Colon (tissue), 2 donors: ENCODE results near the gene NFYC.

ENCODE experiments used
- FAIRE-seq: peaks from 2 replicates; lab custom pipeline; 2012; peaks lifted over from hg19 to GRCh38; lab: Jason Lieb, UNC
- donor health status: control.
- donor health status: control.

The NFYC gene

DNA sequence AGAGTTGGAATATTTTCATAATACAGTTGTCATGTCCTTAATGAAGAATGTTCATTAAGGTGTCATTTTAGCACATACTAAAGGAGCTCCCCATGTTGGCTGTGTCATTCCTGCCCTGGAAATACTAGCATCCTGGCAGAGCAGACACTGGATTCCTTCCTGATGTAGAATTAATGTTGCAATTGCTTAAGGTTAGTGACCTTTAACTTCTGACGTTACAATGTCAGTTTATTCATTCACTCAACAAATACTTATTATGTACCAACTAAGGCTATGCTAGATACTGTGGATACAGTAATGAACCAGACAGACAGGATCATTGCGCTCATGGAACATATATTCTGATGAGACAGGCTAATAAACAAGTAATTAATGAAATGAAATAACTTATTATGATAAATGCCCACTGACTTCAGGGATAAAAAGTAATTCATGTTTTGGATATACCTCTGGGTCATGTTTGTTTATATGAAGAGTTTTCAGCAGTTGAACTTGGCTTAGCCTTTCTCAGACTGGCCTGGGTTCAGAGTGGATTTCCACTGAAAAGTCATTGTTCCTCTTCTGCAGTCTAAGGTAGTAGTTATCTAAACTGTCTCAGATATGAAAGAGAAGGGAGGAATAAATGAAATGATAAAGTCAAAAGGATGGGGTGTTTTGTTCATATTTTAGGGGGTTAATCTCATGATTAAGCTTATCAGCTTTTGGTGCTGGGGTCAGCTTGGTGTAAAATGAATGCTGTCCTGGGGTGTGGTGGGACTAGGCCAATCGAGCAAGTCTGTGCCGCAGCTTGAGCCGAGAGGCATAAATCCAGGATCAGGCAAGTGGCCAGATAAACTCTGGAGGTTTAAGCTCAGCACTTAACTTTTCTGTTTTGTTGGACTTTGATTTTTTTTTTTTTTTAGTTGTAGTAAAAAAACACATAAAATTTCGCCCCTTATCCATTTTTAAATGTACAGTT lies 48.8 kb downstream of the NFYC start:
- no peak for FAIRE-seq

GRCh38 chr1:40740997-40741736 lies 49.7 kb downstream of the NFYC start:
- FAIRE-seq: no peak

GRCh38 chr1:40742363-40743061 lies 51.0 kb downstream of the NFYC start:
- FAIRE-seq: no peak

DNA sequence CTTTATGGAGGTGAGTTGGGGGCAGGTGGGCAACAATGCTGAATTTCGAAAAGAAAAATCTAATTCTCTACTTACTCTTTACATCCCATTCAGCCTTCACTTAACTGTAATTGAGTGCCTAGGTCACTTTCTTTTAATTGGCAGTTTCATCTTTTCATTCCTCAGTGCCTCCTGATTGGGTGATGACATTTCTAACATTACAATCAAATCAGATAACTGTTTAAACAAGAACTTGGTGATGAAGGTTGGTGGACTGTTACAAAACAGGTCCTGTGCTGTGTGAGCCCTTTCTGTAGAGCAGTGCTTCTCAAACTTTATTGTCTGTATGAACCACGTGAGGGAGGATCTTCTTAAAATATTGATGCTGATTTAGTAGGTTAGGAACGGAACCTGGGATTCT lies 51.9 kb downstream of the NFYC start:
- no peak for FAIRE-seq

GRCh38 chr1:40743860-40744259 lies 52.4 kb downstream of the NFYC start:
- FAIRE-seq: no peak

- FAIRE-seq: no peak
Observed at GRCh38 chr1:40745176-40745575, 53.7 kb downstream of the NFYC start.

GRCh38 chr1:40746344-40747090 lies 55.0 kb downstream of the NFYC start:
- no peak for FAIRE-seq

DNA sequence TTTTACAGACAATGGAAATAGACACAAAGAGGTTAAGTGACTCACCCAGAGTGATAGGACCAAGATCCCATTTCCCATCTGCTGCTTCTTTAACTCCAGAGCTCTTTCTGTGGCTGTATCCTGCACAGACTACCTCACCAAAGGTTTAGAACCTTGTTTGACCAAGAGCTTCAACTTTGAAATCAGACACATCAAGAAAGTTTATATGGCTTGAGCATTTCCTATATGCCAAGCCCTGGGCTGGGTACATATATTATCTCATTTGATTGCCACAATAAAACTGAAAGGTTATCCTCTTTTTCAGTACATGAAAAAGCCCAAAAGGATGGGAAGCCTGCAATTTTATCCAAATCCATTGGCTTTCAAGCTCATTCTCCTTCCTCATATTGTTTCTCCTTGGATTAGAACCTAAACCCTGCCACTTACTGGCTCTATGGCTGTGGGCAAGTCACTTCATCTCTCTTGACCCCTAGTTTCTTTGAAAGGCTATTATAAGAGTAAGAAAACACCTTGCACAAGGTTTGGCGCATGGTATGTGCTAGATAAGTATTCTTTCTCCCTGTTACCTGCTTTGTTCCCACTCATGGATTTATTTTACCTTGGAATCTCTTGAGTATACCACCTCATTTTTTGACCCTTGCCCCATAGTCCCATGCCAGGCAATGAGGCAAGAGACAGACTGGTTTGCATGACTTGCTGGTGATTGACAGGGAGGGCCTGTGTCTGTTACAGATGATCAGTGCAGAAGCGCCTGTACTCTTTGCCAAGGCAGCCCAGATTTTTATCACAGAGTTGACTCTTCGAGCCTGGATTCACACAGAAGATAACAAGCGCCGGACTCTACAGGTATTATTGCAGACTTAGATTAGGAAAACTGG lies 57.6 kb downstream of the NFYC start:
- no peak for FAIRE-seq

- no peak for FAIRE-seq
Observed at GRCh38 chr1:40749817-40750216, 58.3 kb downstream of the NFYC start.

- FAIRE-seq: no peak
Observed at GRCh38 chr1:40750451-40750908, 59.0 kb downstream of the NFYC start.

DNA sequence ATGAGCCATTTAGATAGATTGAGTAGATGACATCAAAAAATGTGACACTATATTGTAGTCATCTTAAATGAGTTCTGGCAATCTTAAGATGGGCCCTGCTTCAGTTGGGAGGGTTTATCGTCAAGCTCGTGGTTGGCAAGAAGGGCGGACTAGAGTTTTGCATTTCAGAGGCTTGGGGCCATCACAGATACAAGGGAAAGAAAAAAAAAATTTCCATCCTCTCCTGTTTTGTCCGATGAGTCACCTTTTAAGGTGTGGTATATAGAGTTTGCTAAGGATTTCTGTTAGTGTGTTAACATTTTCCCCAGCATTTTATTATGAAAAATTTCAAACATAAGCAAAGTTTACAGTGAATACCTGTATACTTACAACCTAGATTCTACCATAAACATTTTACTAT lies 60.3 kb downstream of the NFYC start:
- FAIRE-seq: no peak

DNA sequence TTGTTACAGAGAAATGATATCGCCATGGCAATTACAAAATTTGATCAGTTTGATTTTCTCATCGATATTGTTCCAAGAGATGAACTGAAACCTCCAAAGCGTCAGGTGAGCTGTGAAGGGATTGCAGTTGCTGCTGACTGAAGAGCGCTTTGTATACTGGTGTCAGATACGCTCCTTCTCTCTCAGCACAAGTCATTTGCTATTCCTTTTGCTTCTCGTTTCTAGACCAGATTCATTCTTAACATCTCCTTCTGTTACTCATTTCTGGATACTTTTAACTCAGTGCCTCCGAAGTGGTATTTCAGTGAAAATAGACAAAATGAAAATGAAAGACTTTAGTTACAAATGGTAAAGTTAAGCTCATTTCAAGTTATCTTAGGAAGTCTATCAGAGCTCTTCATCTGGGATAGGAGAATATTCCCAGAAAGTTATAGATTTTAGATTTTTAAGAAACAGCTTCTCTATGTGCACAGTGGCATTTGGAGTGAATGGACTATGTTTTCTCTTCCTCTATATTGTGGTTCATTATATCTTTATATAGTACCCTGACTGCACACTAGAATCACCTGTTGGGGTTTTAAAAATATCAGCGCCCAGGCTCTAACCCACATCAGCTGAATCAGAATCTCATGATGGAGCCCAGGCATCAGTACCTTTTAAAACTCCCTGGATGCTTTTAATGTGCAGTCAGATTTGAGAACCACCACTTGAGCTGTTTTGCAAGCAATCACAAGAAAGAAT lies 61.8 kb downstream of the NFYC start:
- no peak for FAIRE-seq

DNA sequence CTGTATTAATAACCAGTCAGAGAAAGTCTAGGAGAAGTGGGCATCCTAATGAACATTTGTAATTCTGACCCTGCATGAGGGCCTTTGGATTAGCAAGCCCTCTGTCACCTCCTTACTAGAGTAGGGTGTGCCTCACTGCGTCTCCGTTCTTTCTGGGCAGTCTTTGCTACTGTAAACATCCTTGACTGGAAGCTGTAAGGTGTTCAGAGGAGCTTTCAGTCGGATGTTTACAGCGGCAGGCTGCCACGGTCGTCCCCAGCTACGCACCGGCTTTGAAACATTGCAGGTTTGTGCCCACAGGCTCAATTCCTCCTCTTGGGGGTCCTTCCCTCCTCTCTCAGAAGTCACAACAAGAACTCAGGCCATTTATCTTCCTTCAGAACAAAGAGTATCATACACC lies 62.7 kb downstream of the NFYC start:
- no peak for FAIRE-seq

- no peak for FAIRE-seq
Observed at GRCh38 chr1:40755067-40755466, 63.6 kb downstream of the NFYC start.

GRCh38 chr1:40756523-40756922 lies 65.0 kb downstream of the NFYC start:
- no peak for FAIRE-seq

- no peak for FAIRE-seq
Observed at GRCh38 chr1:40757084-40757483, 65.6 kb downstream of the NFYC start.

DNA sequence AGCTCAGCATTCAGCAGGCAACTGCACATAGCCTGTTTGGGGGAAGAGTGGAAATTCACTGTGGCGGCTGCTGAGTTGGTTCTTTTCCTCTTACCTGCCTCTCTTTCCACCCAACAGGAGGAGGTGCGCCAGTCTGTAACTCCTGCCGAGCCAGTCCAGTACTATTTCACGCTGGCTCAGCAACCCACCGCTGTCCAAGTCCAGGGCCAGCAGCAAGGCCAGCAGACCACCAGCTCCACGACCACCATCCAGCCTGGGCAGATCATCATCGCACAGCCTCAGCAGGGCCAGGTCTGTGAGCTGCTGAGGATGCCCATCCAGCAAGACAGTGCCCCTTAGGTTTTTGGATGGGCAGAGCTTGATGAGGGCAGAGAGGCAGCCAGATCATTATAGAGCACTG lies 66.5 kb downstream of the NFYC start:
- no peak for FAIRE-seq

DNA sequence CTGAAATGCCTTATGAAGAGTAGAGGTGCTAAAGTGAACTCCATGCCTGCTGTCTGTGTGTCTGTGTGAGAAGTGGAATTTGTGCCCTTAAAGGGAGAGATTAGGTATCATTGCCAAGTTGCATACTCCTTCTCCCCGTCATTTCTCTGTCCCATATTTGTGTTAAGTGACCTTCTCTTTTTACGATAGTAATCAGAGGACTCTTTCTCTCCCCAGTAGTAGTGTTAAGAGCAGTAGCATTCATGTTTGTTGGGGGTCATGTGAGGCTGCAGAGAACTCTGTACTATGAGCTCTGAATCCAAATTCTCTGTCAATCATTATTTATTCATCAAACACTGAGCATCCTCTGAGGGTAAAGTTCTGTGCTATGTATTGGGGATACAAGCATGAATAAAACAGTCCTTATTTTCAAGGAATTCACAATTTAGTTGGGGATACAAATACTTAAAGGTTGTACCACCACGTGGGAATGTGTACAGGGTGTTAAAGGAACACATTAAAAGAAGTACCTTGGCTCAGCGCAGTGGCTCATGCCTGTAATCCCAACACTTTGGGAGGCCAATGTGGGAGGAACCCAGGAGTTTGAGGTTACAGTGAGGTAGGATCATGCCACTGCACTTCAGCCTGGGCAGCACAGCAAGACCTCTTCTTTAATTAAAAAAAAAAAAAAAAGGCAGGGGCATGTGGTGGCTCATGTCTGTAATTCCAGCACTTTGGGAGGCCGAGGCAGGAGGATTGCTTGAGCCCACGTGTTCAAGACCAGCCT lies 67.3 kb downstream of the NFYC start:
- FAIRE-seq: no peak

DNA sequence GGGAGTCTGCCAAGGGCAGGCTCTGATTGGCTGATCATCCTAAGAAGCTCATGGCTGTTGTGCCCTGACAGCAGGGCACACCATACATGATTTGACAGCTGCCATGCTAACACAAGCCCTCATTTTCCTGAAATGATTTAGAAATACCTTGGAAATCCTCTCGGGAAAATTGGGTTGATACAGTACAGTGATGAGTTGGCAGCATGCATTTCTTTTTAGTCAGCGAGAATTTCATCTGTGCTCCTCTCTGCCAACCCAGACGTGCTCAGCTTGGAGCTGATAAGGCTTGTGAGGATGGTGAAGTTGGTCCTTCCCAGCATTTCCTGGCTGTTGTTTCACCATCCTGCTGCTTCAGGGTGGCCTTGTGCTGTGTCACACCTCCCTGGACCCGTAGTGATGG lies 69.5 kb downstream of the NFYC start:
- no peak for FAIRE-seq
